Upper lobe of left lung (tissue), 6 donors: ENCODE measurements around the gene SLC2A3. TPM values are rescaled to one million over a fixed set of nuclear protein-coding genes. Genes with fewer than 3 reads are reported as not detected.
"Not testable (repeated sequence)": the region's sequence is repeated elsewhere in the genome, so short reads cannot be mapped to it uniquely, and the experiment has no call there.

Experiments used
- ATAC-seq, 2 donors: fragments of 200-7000 bp; cut with Tn5 transposase; one replicate each; pipeline ENCODE4 v1.9.1; 2022; ENCODE audit warnings: mild to moderate bottlenecking in 2 of 2, moderate library complexity in 2 of 2; ENCODE audit not compliant: low FRiP score in 2 of 2
- DNase-seq, 2 donors: peaks; one replicate each; pipeline ENCODE4 v3.0.0-alpha.2; 2019 to 2020
- H3K27ac ChIP-seq, 4 donors: fragments of 200-600 bp; sonication (generic); one replicate each; pipeline ENCODE4 v1.5.1; 2016 to 2019
- H3K27me3 ChIP-seq, 4 donors: fragments of 200-600 bp; sonication (generic); one replicate each; pipeline ENCODE4 v1.5.1; 2017 to 2019
- H3K36me3 ChIP-seq, 4 donors: fragments of 200-600 bp; sonication (generic); one replicate each; pipeline ENCODE4 v1.5.1; 2016 to 2019
- H3K4me1 ChIP-seq, 4 donors: fragments of 200-600 bp; sonication (generic); one replicate each; pipeline ENCODE4 v1.5.1; 2018 to 2019
- H3K4me3 ChIP-seq, 4 donors: fragments of 200-600 bp; sonication (generic); one replicate each; pipeline ENCODE4 v1.5.1; 2017 to 2019; ENCODE audit warnings: mild to moderate bottlenecking in 2 of 4, moderate library complexity in 1 of 4
- H3K9me3 ChIP-seq, 4 donors: fragments of 200-600 bp; sonication (generic); one replicate each; pipeline ENCODE4 v1.5.1; 2018 to 2019
- CTCF ChIP-seq, 6 experiments: fragments of 450-650 bp in 4 of 6; fragments of 200-600 bp in 2 of 6; sonication (generic) in 2 of 6; IDR thresholded peaks; one replicate each; pipeline ENCODE4 v1.5.1; 2016 to 2019; ENCODE audit warnings: antibody characterized with exemption in 6 of 6
- EP300 ChIP-seq, 4 donors: sonication (generic); formaldehyde crosslinking; IDR thresholded peaks; one replicate each; pipeline ENCODE4 v1.5.1; 2017; ENCODE audit warnings: antibody characterized with exemption in 4 of 4, control low read depth in 2 of 4
- POLR2A ChIP-seq, 4 donors: fragments of 450-650 bp; IDR thresholded peaks; one replicate each; pipeline ENCODE4 v1.5.1; 2016 to 2017; ENCODE audit warnings: antibody characterized with exemption in 4 of 4, mild to moderate bottlenecking in 2 of 4
- POLR2AphosphoS5 ChIP-seq, 2 donors: sonication (generic); formaldehyde crosslinking; IDR thresholded peaks; one replicate each; pipeline ENCODE4 v1.5.1; 2017; ENCODE audit warnings: antibody characterized with exemption in 2 of 2
- WGBS, 2 donors: methylation state at CpG; one replicate each; pipeline ENCODE4 v1.1.5; 2017 to 2018; 5-methylcytosine and 5-hydroxymethylcytosine counted together
- total RNA-seq, 6 donors: library from RNA; depleted of rRNA in 4 of 6; stranded (reverse); fragments of >200 nt in 4 of 6; gene quantifications; one replicate each; pipeline versions ENCODE4 v1.1.0 to v1.2.1, GENCODE V29; 2016 to 2021
- donor health status: DM: no; HTN: no; CAD: no; lungs with moderate emphysema.
- donor health status: DM: no; HTN: yes; CAD: no; lungs with severe emphysema.

SLC2A3 gene
- 100 to 1,000 TPM in 2 of 6 donors, 10 to 100 TPM in 4; 43.0 to 148 (median 63.4) TPM for total RNA-seq

- TF ChIP-seq EP300 (IDR thresholded peaks at IDR 0.05) (peak in 1 of 4 donors; percentile 53), POLR2A (IDR thresholded peaks at IDR 0.05) (peak; percentile 19 to 87 (median 64)), CTCF (IDR thresholded peaks at IDR 0.05) (no peak), POLR2AphosphoS5 (IDR thresholded peaks at IDR 0.05) (peak; percentile 92 to 96)
- DNase-seq, result peak in 1 of 2 donors; percentile 65
- peak; percentile 88 to 91 for ATAC-seq
- H3K4me1 ChIP-seq, result peaks cover 9 to 33% (median 20%) of the 10 kb centered on the region in 4 donors
- peak within 1 kb of the TSS; percentile 45 to 62 (median 56) for H3K4me3 ChIP-seq
- H3K27ac ChIP-seq, result peak within 1 kb of the TSS; percentile 81 to 92 (median 88)
- H3K9me3 ChIP-seq, result no peaks in the 10 kb centered on the region
- WGBS, 2 donors, result 6 to 9% methylated on average over 12 to 13 of the region's 15 CpGs
- H3K27me3 ChIP-seq, result no peaks in the 10 kb centered on the region
- H3K36me3 ChIP-seq, result peaks cover 4 to 22% (median 21%) of the 10 kb centered on the region in 4 donors
Measured at GRCh38 chr12:7935590-7936581, at the start of gene SLC2A3. TSS of gene SLC2A3 (minus strand) at chr12:7936187. CDS start at chr12:7936034, 153 bp downstream.

- Histone ChIP-seq H3K27ac (no peak overlapping the region), H3K4me3 (no peak overlapping the region), H3K27me3 (no peaks in the 10 kb centered on the region), H3K36me3 (no peaks in the 10 kb centered on the region), H3K9me3 (no peaks in the 10 kb centered on the region), H3K4me1 (peaks cover 4 to 19% (median 14%) of the 10 kb centered on the region in 4 donors)
- TF ChIP-seq CTCF (IDR thresholded peaks at IDR 0.05) (no peak), POLR2A (IDR thresholded peaks at IDR 0.05) (no peak), POLR2AphosphoS5 (IDR thresholded peaks at IDR 0.05) (no peak), EP300 (IDR thresholded peaks at IDR 0.05) (no peak)
- DNase-seq (no peak), ATAC-seq (no peak)
- WGBS, 2 donors, result 91 to 98% methylated on average over 5 of the region's 5 CpGs
Measured at GRCh38 chr12:7984900-7985299, 48.9 kb upstream of the SLC2A3 start.

GRCh38 chr12:7983460-7983859 lies 47.5 kb upstream of the SLC2A3 start:
- not testable (repeated sequence) for ATAC-seq, H3K9me3 ChIP-seq, H3K36me3 ChIP-seq, H3K4me3 ChIP-seq, H3K4me1 ChIP-seq, DNase-seq, H3K27me3 ChIP-seq, H3K27ac ChIP-seq
- 87 to 95% methylated on average over 1 of the region's 1 CpG for WGBS, 2 donors

GRCh38 chr12:7983019-7983418 lies 47.0 kb upstream of the SLC2A3 start:
- H3K27ac ChIP-seq, H3K36me3 ChIP-seq, H3K4me1 ChIP-seq, H3K4me3 ChIP-seq, H3K9me3 ChIP-seq, ATAC-seq, DNase-seq, H3K27me3 ChIP-seq: not testable (repeated sequence)
- 85 to 92% methylated on average over 11 of the region's 11 CpGs for WGBS, 2 donors

- ATAC-seq, H3K27ac ChIP-seq, H3K9me3 ChIP-seq, DNase-seq, H3K4me1 ChIP-seq, H3K4me3 ChIP-seq, H3K27me3 ChIP-seq, H3K36me3 ChIP-seq: not testable (repeated sequence)
- WGBS, 2 donors, result 40 to 55% methylated on average over 2 of the region's 2 CpGs
Measured at GRCh38 chr12:7982332-7982735, 46.3 kb upstream of the SLC2A3 start.

GRCh38 chr12:7981446-7981845 lies 45.5 kb upstream of the SLC2A3 start:
- Histone ChIP-seq H3K27me3 (no peaks in the 10 kb centered on the region), H3K27ac (peak overlapping the region; percentile 42 to 72 (median 61)), H3K4me3 (no peak overlapping the region), H3K36me3 (no peaks in the 10 kb centered on the region), H3K4me1 (peaks cover 0 to 5% (median 0%) of the 10 kb centered on the region in 4 donors), H3K9me3 (no peaks in the 10 kb centered on the region)
- DNase-seq, result no peak
- ATAC-seq, result peak; percentile 39 to 89
- 63 to 67% methylated on average over 4 of the region's 4 CpGs for WGBS, 2 donors
- no peak for TF ChIP-seq CTCF (IDR thresholded peaks at IDR 0.05)
- TF ChIP-seq POLR2AphosphoS5 (IDR thresholded peaks at IDR 0.05), result no peak
- no peak for TF ChIP-seq POLR2A (IDR thresholded peaks at IDR 0.05)
- peak in 1 of 4 donors; percentile 28 for TF ChIP-seq EP300 (IDR thresholded peaks at IDR 0.05)

- H3K9me3 ChIP-seq, H3K4me1 ChIP-seq, DNase-seq, H3K36me3 ChIP-seq, H3K4me3 ChIP-seq, ATAC-seq, H3K27me3 ChIP-seq: not testable (repeated sequence)
- 56 to 74% methylated on average over 13 of the region's 13 CpGs for WGBS, 2 donors
- H3K27ac ChIP-seq, result peak overlapping the region in 1 of 4 donors; percentile 57
Measured at GRCh38 chr12:7977351-7978124, 41.6 kb upstream of the SLC2A3 start.
